ENCODE results near the gene MED22. TPM values are rescaled to one million over a fixed set of nuclear protein-coding genes. Genes with fewer than 3 reads are reported as not detected.
"Not testable (repeated sequence)": the region's sequence is repeated elsewhere in the genome, so short reads cannot be mapped to it uniquely, and the experiment has no call there.

Gene MED22
- polyA plus RNA-seq, 1 donor (not counting 4 experiments of a cell fraction or from before 2014, with no cell fraction given): 15.9 TPM

DNA sequence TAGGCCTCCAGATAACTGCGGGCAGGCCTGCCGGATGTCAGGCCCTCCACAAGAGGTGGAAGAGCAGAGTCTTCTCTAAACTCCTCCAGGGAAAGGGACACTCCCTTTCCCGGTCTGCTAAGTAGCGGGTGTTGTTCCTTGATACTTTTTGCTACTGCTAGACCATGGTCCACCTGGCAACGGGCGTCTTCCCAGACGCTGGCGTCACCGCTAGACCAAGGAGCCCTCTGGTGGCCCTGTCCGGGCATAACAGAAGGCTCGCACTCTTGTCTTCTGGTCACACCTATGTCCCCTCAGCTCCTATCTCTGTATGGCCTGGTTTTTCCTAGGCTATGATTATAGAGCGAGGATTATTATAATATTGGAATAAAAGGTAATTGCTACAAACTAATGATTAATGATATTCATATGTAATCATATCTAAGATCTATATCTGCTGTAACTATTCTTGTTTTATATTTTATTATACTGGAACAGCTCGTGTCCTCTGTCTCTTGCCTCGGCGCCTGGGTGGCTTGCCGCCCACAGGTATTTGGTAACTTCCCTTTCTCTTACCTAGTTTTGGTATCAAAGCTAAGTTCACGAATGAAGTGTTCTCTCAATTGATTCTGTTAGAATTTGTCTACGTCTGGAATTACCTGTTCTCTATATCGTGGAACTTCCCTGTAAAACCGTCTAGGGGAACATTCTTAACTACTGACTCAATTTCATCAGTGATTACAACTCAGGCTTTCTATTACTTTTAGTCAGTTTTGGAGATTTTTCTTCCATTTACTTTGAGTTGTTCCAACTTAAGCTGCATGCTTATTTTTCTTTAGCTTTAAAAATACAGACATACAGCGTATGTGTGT is 18.4 kb downstream of the MED22 start:
- H3K9me1 ChIP-seq (ENCODE audit: control insufficient read depth, extremely low read depth, insufficient read depth, low read length); H4K20me1 ChIP-seq (ENCODE audit: control insufficient read depth, extremely low read depth, insufficient read depth, low read length); H3K27ac ChIP-seq (ENCODE audit: control insufficient read depth, insufficient read depth, low read length); H3K9ac ChIP-seq (ENCODE audit: control insufficient read depth, extremely low read depth, insufficient read depth, low read length); H3K4me3 ChIP-seq (ENCODE audit: control insufficient read depth in 2 of 3, extremely low read depth in 1 of 3, insufficient read depth in 2 of 3, low read depth in 1 of 3, low read length in 3 of 3); DNase-seq (ENCODE audit: low read depth, low spot score); FAIRE-seq; H3K4me2 ChIP-seq (ENCODE audit: control insufficient read depth, extremely low read depth, insufficient read depth, low read depth, low read length); H3K4me1 ChIP-seq (ENCODE audit: control insufficient read depth, extremely low read depth, insufficient read depth, low read length); dilution Hi-C loops (cut with MboI; ENCODE audit: extremely low pct_ligation_motif_present, low sequenced_read_pairs); H3K27me3 ChIP-seq (ENCODE audit: control insufficient read depth, extremely low read depth, insufficient read depth, low read length); H3K9me3 ChIP-seq (ENCODE audit: control insufficient read depth, low read depth, low read length); H2AFZ ChIP-seq (ENCODE audit: control insufficient read depth, low read length): not testable (repeated sequence)
- peaks cover 20 to 30% of the 10 kb centered on the region in 2 experiments for H3K36me3 ChIP-seq (ENCODE audit: control insufficient read depth in 2 of 2, extremely low read depth in 1 of 2, insufficient read depth in 2 of 2, low read length in 2 of 2)
- TF ChIP-seq, protein P1, sequence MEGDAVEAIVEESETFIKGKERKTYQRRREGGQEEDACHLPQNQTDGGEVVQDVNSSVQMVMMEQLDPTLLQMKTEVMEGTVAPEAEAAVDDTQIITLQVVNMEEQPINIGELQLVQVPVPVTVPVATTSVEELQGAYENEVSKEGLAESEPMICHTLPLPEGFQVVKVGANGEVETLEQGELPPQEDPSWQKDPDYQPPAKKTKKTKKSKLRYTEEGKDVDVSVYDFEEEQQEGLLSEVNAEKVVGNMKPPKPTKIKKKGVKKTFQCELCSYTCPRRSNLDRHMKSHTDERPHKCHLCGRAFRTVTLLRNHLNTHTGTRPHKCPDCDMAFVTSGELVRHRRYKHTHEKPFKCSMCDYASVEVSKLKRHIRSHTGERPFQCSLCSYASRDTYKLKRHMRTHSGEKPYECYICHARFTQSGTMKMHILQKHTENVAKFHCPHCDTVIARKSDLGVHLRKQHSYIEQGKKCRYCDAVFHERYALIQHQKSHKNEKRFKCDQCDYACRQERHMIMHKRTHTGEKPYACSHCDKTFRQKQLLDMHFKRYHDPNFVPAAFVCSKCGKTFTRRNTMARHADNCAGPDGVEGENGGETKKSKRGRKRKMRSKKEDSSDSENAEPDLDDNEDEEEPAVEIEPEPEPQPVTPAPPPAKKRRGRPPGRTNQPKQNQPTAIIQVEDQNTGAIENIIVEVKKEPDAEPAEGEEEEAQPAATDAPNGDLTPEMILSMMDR (optimal IDR thresholded peaks at IDR 0.05 in 1 of 3, IDR thresholded peaks at IDR 0.05 in 1 of 3, conservative IDR thresholded peaks at IDR 0.05 in 1 of 3; ENCODE audit: extremely low read depth in 1 of 3, insufficient read depth in 2 of 3, low read length in 3 of 3): peak; percentile 26 to 60 (median 37)
- H3K79me2 ChIP-seq (ENCODE audit: control insufficient read depth, insufficient read depth, low read length): peaks cover 25% of the 10 kb centered on the region

DNA sequence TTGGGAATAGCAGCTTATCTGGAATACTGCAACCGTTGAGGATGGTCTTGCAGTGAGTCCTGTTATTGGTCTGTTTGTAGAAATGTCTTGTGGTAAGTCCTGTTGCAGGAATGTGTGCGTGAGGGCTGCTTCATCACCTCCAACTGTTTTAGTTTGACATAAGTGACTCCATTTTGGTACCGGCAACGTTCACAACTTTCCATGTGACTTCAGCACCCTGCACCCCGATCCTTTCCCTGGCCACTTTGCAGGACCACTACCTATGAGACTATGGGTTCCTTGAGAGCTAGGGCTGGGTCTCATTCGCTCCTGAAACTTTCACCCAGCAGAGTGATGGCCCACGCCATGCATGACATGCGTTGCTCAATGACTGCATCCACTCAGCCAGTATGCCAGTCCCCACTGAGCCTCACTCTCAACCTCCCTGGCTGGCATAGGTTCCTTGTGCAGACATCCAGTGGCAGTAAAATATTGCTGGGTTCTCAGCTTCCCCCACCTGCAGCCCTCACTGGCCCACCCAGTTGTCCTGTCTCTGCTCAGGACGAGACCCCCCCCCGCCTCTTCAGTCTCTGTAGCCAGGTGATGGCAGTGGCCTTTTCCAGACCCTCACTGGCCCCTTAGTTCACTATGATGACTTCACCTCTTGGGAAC is 20.0 kb downstream of the MED22 start:
- Histone ChIP-seq H3K9me1 (ENCODE audit: control insufficient read depth, extremely low read depth, insufficient read depth, low read length) (no peaks in the 10 kb centered on the region), H3K27ac (ENCODE audit: control insufficient read depth, insufficient read depth, low read length) (no peak overlapping the region), H3K79me2 (ENCODE audit: control insufficient read depth, insufficient read depth, low read length) (peaks cover 11% of the 10 kb centered on the region), H4K20me1 (ENCODE audit: control insufficient read depth, extremely low read depth, insufficient read depth, low read length) (no peaks in the 10 kb centered on the region), H3K4me1 (ENCODE audit: control insufficient read depth, extremely low read depth, insufficient read depth, low read length) (no peaks in the 10 kb centered on the region), H3K9me3 (ENCODE audit: control insufficient read depth, low read depth, low read length) (no peaks in the 10 kb centered on the region), H3K9ac (ENCODE audit: control insufficient read depth, extremely low read depth, insufficient read depth, low read length) (no peak overlapping the region), H3K4me3 (ENCODE audit: control insufficient read depth in 2 of 3, extremely low read depth in 1 of 3, insufficient read depth in 2 of 3, low read depth in 1 of 3, low read length in 3 of 3) (no peak overlapping the region), H2AFZ (ENCODE audit: control insufficient read depth, low read length) (no peak overlapping the region), H3K4me2 (ENCODE audit: control insufficient read depth, extremely low read depth, insufficient read depth, low read depth, low read length) (no peak overlapping the region), H3K27me3 (ENCODE audit: control insufficient read depth, extremely low read depth, insufficient read depth, low read length) (peaks cover 4% of the 10 kb centered on the region), H3K36me3 (ENCODE audit: control insufficient read depth in 2 of 2, extremely low read depth in 1 of 2, insufficient read depth in 2 of 2, low read length in 2 of 2) (peaks cover 12 to 21% of the 10 kb centered on the region in 2 experiments)
- dilution Hi-C loops (cut with MboI; ENCODE audit: extremely low pct_ligation_motif_present, low sequenced_read_pairs): no loop called here
- TF ChIP-seq EZH2 (IDR thresholded peaks at IDR 0.05; ENCODE audit: low read length): no peak
- TF ChIP-seq, protein P1 (optimal IDR thresholded peaks at IDR 0.05 in 1 of 3, IDR thresholded peaks at IDR 0.05 in 1 of 3, conservative IDR thresholded peaks at IDR 0.05 in 1 of 3; ENCODE audit: extremely low read depth in 1 of 3, insufficient read depth in 2 of 3, low read length in 3 of 3): no peak
- DNase-seq (ENCODE audit: low read depth, low spot score): no peak
- FAIRE-seq: no peak

DNA sequence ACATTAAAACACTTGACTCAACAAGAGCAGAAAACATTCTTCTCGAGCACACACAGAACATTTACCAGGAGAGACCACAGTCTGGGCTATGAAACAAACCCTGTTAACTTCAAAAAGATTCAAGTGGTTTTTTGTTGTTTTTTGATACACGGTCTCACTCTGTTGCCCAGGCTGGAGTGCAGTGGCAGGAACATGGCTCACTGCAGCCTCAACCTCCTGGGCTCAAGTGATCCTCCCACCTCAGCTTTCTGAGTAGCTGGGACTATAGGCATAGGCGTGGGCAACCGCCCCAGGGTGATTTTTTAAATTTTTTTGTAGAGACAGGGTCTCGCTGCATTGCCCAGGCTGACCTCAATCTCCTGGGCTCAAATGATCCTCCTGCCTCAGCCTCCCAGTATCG is 20.9 kb downstream of the MED22 start:
- FAIRE-seq; H3K9ac ChIP-seq (ENCODE audit: control insufficient read depth, extremely low read depth, insufficient read depth, low read length); H2AFZ ChIP-seq (ENCODE audit: control insufficient read depth, low read length); H3K4me2 ChIP-seq (ENCODE audit: control insufficient read depth, extremely low read depth, insufficient read depth, low read depth, low read length); H4K20me1 ChIP-seq (ENCODE audit: control insufficient read depth, extremely low read depth, insufficient read depth, low read length); dilution Hi-C loops (cut with MboI; ENCODE audit: extremely low pct_ligation_motif_present, low sequenced_read_pairs); DNase-seq (ENCODE audit: low read depth, low spot score); H3K27ac ChIP-seq (ENCODE audit: control insufficient read depth, insufficient read depth, low read length); H3K27me3 ChIP-seq (ENCODE audit: control insufficient read depth, extremely low read depth, insufficient read depth, low read length); H3K4me3 ChIP-seq (ENCODE audit: control insufficient read depth in 2 of 3, extremely low read depth in 1 of 3, insufficient read depth in 2 of 3, low read depth in 1 of 3, low read length in 3 of 3); H3K9me3 ChIP-seq (ENCODE audit: control insufficient read depth, low read depth, low read length); H3K79me2 ChIP-seq (ENCODE audit: control insufficient read depth, insufficient read depth, low read length); H3K4me1 ChIP-seq (ENCODE audit: control insufficient read depth, extremely low read depth, insufficient read depth, low read length); H3K9me1 ChIP-seq (ENCODE audit: control insufficient read depth, extremely low read depth, insufficient read depth, low read length): not testable (repeated sequence)
- peaks cover 7 to 12% of the 10 kb centered on the region in 2 experiments for H3K36me3 ChIP-seq (ENCODE audit: control insufficient read depth in 2 of 2, extremely low read depth in 1 of 2, insufficient read depth in 2 of 2, low read length in 2 of 2)
